HG03097 (cell line): ENCODE data around the gene MARCHF3.
"Not testable (repeated sequence)": the region's sequence is repeated elsewhere in the genome, so short reads cannot be mapped to it uniquely, and the experiment has no call there.

Source experiments
- ATAC-seq: cut with Tn5 transposase; IDR thresholded peaks from one replicate; pipeline ENCODE4 v1.9.1; 2021; ENCODE audit not compliant: unreplicated experiment, low FRiP score

Gene MARCHF3, protein sequence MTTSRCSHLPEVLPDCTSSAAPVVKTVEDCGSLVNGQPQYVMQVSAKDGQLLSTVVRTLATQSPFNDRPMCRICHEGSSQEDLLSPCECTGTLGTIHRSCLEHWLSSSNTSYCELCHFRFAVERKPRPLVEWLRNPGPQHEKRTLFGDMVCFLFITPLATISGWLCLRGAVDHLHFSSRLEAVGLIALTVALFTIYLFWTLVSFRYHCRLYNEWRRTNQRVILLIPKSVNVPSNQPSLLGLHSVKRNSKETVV

DNA sequence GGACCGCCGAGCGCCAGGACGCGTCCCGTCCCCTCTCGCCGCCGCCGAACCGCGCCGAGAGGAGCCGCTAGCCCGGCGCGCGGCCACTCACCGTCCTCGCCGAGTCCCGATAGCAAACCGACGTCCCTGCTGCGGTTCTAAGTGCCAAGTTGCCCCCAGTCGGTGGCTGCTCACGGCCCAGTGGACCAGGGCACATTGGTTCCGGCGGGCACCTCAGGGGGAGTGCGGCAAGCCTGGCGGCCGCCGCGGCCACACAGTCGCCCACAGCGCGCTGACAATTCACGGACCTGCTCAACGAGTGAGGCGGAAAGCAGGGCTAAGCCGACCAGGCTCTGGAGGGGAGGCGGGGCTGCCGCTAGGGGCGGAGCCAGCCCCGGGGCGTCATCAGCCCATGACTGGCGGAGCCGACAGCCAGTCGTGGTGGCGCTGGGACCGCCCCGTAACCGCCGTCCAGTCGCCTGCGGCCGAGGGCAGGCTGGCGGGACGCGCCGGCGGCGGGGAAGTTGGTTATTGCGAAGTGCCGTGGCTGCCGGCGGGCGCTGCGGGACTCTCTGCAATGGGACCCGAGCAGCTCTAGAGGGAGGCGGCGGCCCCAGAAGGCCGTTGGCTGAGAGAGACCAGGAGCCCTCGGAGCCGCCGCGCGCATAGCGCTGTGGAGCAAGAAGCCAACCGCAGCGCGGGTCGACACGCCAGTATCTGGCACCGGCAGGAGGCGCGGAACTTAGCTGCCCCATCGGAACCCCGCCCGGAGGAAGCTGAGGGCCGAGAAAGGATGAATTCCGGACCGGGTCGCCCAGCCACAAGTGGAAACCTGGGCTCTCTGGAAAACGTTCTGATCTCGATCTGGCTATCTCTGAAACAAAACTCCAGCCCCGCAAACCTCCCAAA, at the start of gene MARCHF3:
Gene MARCHF3 (minus strand): TSS at position 300 of the 888 bp plus-strand sequence. CDS start 112,387 bp downstream, outside the sequence.
- peak; percentile 96 for ATAC-seq

DNA sequence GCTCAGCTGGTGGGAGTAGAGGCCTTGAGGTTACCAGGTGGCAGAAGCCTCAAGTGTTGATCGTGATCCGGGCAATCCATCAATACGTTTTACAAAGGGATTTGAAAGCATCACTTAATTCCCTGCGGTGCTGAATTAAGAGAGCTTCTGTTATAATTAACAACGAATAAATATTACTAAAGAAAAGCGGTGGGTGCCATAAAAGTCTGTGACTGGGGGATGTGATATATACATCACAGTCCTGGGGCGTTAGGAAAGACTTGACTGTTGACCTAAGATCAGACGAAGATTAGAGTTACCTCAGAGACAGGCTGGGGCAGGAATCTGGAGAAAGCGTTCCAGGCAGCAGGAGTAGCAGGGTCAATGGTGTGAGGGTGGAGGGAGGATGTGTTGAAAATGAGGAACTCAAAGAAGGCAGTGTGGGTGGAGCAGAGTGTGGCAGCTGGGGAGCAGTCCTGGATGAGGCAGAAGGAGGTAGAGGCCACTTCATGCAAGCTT, 49.7 kb upstream of the MARCHF3 start:
- no peak for ATAC-seq

DNA sequence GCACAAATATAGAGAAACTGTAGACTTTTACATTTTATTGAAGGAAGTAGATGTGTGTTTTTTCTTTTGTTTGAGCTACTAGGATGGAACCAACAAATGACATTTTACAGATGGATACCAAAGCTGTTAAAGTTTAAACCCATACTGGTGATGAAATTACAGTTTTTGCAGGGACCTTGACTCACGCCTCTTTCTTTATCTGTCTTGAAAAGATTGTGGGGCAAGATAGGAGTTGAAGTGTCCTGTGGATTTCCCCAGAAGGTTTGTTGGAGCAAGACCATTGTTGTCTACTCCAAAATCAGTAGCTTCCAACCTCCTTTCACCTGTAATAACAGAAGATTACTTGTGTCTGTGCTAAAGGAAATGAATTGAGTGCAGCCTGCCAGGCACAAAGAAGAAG, 47.0 kb upstream of the MARCHF3 start:
- no peak for ATAC-seq

DNA sequence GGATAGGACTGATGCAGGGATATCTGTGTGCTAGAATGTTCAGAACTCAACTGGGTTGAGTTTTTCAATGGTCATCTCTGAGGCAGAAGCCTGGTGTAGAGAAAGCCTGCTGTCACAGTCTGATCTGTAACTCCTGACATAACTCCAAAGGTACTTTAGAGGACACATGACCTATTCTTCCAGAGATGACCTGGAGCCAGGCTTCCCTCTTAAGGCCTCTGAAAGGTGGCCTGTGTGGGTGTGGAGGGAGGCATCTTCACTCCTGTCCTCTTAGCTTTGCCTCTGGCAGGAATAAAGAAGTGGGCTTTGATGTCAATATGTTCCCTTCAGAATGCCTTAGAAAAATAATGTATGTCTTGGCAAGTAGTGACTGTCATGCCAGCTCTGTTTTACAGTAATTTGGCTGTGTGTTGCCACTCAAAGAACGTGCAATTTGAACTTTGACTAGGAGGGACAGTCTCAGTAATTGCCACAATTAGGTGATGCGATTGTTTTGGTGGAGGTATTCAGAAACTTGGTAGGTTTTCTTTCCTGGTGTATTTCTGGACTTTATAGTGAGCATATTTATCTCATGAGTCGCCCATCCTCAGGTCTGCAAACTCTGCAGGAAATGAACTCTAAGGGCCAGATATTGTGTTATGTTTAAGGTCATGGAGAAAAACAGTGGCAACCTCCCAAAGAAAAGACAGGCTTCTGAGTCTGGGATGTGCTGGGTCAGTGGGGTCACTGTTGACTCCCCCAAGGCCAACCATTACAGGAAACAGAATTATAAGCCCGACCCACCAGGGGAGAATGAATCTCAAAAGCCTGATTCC, 46.2 kb upstream of the MARCHF3 start:
- ATAC-seq: no peak

DNA sequence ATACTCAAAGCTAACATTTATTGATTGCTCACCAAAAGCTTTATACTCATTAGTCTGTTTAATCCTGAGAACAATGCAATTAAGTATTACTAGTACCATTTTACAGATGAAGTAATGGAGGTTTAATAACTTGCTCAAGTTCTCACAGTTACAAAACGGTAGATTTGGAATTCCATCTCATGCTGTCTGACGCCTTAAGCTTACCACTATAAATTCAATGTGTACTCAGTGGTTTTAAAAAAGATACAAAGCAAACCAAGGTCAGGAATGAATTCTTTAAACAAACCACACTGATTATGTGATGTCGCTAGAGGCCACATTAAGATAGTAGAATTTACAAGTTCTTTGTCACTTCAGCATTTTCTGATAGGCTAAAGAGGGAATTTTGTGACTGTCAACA, 44.1 kb upstream of the MARCHF3 start:
- no peak for ATAC-seq

DNA sequence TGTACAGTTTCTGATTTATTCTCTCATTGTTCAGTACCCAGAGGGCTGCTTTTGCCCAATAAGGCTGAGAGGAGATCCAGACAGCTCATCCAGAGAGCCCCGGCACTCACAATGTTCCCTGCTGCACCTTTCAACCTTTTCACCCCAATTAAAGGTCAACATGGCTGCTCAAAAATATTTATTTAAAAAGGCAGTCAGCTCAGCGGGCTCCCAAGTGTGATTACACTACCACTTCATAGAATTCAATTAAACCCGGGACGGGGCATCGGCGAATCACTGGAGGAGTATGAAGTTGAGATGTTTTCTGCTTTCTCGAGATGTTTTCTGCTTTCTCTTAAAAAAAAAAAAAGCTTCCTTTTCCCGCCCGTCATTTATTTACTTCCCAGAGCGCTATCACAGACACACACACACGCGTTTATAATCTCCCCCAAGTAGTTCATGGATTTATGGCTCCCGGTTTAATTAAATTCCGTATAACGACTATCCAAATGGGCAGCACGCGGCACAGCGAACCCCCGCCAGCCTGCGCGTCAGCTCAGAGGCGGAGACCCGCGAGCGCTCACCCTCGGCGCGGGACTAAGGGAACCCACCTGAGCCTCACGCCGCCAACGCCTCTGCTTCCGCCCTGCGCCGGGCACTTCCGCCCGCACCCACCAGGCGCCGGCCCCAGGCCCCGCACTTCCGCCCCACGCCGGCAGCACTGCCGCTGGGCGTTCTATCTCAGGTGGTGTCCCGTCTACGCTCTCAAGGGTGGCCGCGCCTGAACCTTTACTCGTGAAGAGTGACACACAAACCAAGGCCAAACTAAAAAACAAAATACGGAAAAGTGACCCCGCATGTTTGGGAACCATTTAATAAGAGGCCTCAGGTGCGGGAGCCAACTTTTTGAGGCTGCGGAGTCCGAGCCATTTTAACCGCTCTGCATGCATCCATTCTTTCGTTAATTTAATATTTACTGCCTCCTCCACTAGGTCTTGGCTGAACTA, 42.8 kb upstream of the MARCHF3 start, which contains the start of gene C5orf63:
Gene C5orf63 (minus strand): TSS at position 642 of the 986 bp plus-strand sequence. CDS start 14,507 bp downstream, outside the sequence.
- peak; percentile 97 for ATAC-seq

DNA sequence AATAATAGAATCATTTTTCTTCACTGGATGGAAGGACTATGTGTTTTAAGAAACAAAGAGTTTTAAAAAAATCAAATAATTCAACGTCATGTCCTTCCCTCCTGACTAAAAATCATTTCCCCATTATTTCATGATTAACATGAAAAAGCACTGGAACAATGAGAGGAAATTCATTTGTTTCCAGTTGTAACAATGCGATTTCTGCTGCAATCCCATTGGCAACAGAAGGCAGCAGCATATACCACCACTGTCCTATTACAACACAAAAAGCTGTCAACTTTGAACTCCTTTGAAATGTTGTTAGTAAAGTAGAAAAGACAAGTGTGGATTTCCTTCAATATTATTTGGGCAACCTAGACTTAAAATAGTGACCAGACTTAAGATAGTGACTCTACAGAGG, 39.9 kb upstream of the MARCHF3 start:
- no peak for ATAC-seq

DNA sequence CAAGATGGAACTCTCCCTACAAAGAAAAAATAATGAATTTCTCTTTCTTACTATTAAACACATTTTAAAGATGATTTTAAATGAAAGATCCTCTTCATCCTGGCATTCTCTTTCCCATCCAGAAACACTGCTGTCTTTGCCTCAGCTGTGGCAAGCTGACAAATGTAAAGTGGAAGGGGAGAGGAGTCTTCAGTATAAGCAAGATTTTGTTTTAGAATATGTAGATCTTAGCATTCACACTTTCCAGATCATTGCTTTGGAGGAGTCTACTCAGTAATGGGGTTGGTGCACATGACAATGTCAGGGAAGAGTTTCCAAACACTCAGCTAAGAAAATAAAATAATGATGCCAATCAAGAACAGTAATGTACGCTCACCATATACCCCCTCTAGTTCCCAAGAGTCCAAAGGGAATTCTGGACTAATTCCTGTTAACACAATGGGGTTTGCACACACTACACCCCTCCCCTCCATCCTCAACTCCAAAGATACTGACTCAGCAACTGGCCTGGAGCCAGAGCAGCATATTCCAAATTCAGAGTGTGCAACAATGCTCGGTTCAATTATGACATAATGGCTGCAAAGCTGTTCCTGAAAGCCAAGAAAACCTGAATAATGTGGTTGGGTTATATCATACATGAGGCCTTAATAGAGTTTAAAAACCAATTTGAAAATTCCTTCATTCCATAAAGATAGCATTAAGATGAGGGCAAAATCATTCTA, 38.3 kb upstream of the MARCHF3 start:
- ATAC-seq: no peak

DNA sequence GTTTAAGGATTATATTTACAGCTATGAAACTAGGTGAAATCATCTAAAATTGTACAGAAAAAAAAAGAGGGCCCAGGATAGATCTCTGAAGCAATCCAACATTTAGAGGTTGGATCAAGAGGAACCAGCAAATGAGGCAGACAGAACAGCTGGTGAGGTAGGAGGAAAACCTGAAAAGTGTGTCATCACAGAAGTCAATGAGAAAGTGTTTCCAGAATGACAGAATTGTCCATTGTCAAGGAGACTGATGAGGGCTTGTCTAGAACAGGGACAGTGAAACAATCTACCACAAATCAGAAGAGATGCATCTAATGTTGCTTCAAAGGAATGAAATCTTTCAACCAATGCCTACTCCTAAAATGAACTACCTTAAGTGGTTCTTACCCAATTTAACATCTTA, 36.4 kb upstream of the MARCHF3 start:
- ATAC-seq: no peak

DNA sequence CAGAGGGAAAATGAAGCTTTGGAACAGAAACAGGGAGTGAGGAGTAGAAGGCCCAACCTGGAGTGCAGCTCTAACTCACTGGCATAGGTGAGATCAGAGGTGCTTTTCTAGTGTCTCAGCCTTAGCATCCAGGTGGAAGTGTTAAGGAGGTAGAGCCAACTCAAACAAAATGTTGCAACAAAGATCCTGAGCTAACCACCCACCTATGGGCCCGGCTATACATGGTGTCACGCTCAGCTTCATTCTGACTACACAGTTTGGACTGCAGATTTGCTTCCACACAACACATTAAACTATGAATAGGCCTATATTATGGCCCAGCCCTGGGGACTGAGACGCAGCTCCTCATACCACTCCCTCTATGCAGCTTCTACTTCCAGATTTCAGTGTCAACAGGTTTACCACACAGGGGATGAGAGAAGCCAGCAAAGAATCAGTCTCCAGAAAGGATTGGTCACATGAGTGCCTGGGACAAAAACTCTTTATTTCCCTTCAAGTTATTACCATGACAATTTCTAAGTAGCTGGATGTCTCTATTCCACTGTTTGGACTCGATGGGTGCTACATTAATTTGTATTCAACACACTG, 34.0 kb upstream of the MARCHF3 start:
- ATAC-seq: no peak

DNA sequence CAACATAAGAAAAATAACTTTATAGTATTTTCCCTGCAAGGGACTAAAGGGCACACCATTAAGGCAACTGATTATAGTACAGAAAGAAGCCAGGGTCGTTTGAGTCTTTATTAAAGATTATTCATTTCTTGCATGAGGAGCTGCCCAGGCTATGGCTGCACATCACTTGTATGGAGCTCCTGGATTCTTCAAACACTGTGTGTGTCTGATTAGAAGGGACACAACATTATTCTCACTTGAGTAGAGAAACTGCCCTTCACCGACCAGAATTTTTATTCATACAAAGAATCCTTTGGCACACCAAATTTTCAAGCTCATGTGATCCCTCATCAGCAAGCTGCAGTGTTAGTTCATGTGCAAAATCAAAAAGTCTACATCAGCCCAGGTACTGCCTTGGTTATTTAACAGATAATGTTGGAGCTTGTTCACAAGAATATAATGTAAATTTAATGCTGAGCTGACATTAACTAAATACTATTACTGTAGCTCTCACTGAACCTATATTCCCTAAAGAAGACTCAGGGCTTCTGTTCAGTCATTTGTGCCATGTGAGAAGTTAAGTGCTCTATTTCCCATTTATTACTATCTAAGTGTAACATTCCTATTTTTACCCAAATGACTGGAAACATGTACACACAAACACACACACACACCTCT, 33.0 kb upstream of the MARCHF3 start:
- ATAC-seq: no peak

DNA sequence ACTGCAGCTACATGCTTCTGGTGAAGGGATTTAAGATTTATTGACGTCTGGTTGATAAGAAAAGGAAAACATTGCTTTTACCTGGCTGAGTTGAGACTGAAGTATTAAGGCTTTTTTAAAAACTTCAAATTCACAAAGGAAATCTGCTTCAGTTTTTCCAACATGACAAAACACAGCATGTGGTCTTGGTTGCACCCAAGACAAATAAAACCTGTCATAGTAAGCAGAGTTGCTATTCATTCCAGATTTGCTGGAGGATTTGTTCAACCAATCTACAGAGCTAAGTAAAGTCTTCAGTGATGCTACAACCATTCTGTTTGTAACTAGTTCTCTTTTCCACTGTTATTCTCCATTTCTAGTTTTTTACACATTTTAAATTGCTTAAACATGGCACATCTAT, 31.6 kb upstream of the MARCHF3 start:
- no peak for ATAC-seq

DNA sequence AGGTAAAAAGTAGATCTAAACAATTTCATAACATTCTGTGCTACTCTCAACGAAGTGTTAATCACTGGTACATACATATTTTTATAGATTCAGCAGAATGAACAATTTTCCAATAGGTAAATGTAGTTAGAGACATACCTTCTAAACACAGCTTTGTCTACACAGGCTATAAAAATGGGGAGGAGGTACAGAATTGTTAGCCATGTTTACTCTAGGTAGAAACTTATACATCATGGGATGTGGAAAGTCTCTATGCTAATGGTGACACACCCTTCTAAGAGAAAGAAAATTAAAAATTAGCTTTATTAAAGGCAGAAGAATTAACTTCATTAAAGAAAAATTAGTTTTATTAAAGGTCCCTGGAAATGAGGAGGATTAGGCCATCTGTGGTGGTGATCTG, 31.2 kb upstream of the MARCHF3 start:
- ATAC-seq: no peak

DNA sequence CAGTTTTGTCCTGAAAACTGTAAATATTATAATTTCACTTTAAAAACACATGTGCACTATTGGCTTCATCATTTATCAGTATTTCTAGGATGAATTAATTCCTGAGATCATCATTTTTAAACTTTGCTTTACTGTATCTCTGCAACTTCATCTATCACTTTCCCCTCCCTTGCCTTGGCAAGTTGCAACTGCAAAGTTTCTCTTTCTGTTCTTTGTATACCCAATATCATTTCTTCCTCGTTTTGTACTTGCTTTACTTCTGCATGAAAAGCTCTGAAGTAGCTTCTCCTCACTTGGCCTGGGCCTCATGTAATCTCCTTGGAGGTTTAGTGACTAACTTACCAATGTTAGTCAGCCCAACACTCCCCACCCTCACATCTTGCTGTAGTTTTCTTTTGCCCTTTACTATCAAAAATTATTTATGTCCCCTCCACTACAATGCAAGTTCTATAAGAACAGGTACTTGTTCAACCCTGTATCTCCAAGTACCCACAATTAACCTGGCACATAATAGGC, 30.2 kb upstream of the MARCHF3 start:
- ATAC-seq: no peak

DNA sequence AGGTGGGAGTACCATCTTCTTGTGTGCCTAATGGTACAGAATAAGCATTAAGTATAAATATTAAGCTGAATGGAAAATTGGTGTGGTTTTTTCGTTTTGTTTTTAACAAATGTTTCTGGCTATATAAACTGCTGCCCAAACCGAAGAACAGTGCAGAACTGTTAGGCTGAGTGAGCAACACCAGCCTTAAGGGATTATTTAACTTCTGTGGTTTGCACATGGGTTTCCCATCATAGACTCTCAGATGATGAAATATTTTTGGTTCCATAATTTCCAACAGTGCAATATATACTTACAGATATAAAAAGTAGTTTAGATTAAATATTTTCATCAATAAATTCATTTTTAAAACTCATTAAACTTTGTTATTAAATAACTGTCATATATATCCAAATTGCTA, 26.5 kb upstream of the MARCHF3 start:
- ATAC-seq: no peak

DNA sequence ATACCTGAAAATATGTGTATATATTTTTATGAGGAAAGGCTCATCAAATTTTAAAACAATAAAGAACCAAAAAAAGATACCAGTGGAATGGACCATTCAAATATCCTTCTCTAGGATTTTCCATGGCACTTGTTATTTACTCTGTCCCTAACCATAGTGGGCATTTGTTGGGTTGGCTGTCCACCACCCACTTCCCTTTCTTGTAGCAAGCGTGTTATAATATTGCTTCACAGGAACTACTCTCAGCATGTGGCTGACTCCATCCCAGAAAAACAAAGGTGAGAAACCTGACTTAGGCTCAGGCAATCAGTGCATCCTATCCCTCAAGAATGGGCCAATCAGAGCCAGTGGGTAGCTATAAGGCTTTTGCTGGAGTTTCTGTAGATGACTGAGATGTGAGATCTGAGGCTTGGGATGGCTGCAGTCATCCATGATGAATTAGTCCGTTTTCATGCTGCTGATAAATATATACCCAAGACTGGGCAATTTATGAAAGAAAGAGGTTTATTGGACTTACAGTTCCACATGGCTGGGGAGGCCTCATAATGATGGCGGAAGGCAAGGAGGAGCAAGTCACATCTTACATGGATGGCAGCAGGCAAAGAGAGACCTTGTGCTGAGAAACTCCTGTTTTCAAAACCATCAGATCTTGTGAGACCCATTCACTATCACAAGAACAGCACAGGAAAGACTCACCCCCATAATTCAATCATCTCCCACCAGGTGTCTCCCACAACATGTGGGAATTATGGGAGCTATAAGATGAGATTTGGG, 25.7 kb upstream of the MARCHF3 start:
- ATAC-seq: no peak

DNA sequence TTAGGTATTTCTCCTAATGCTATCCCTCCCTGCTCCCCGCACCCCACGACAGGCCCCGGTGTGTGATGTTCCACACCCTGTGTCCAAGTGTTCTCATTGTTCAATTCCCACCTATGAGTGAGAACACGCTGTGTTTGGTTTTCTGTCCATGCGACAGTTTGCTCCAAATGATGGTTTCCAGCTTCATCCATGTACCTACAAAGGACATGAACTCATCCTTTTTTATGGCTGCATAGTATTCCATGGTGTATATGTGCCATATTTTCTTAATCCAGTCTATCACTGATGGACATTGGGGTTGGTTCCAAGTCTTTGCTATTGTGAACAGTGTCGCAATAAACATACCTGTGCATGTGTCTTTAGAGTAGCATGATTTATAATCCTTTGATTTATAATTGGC, 23.2 kb upstream of the MARCHF3 start:
- not testable (repeated sequence) for ATAC-seq
